C4-2B (cell line): ENCODE results near the gene ICE1.
"Not testable (repeated sequence)": the region's sequence is repeated elsewhere in the genome, so short reads cannot be mapped to it uniquely, and the experiment has no call there.

Experiments
- H3K27ac ChIP-seq: fragments of 450-650 bp; 2 replicates; pipeline ENCODE4 v1.5.1; 2017
- CTCF ChIP-seq: fragments of 450-650 bp; conservative IDR thresholded peaks from 2 replicates; pipeline ENCODE4 v1.5.1; 2017; ENCODE audit warnings: mild to moderate bottlenecking
- ZFX ChIP-seq: fragments of 450-650 bp; IDR thresholded peaks from 2 replicates; pipeline ENCODE4 v1.6.1; 2017

Gene ICE1

GRCh38 chr5:5409151-5409810 lies 13.2 kb upstream of the ICE1 start:
- no peak overlapping the region for H3K27ac ChIP-seq
- TF ChIP-seq ZFX, result no peak
- no peak for TF ChIP-seq CTCF

- H3K27ac ChIP-seq, result not testable (repeated sequence)
These were observed 8.6 kb upstream of the ICE1 start for GRCh38 chr5:5413856-5414255.

- H3K27ac ChIP-seq, result no peak overlapping the region
- TF ChIP-seq CTCF (no peak), ZFX (no peak)
These were observed 7.5 kb upstream of the ICE1 start for GRCh38 chr5:5414999-5415398.

- no peak overlapping the region for H3K27ac ChIP-seq
- TF ChIP-seq ZFX (no peak), CTCF (no peak)
These were observed 5.7 kb upstream of the ICE1 start for GRCh38 chr5:5416733-5417132.

- TF ChIP-seq ZFX, result no peak
- TF ChIP-seq CTCF, result no peak
These were observed 4.5 kb upstream of the ICE1 start for GRCh38 chr5:5418006-5418405.

GRCh38 chr5:5418764-5419163 lies 3.7 kb upstream of the ICE1 start:
- no peak overlapping the region for H3K27ac ChIP-seq
- TF ChIP-seq ZFX, result no peak
- TF ChIP-seq CTCF, result no peak

More at GRCh38 chr5:5418006-5418405, 4.5 kb upstream of the ICE1 start:
- no peak overlapping the region for H3K27ac ChIP-seq

GRCh38 chr5:5419291-5420210 lies 2.9 kb upstream of the ICE1 start:
- TF ChIP-seq CTCF (peak; percentile 87), ZFX (no peak)
- no peak overlapping the region for H3K27ac ChIP-seq
